Thymus (tissue), 11 donors: ENCODE data around the gene HMGN3. TPM values are rescaled to one million over a fixed set of nuclear protein-coding genes. Genes with fewer than 3 reads are reported as not detected.

Experiments used
- DNase-seq, 9 donors: peaks; one replicate each; pipeline ENCODE4 v3.0.0-alpha.2; 2013; ENCODE audit warnings: low spot score in 9 of 9, low read depth in 6 of 9, missing footprints in 1 of 9
- H3K27ac ChIP-seq, 2 donors: one replicate each; pipeline ENCODE4 v1.5.1; 2013; ENCODE audit warnings: control low read depth in 1 of 2, low read depth in 1 of 2, low read length in 1 of 2, mild to moderate bottlenecking in 1 of 2, moderate library complexity in 1 of 2
- H3K27me3 ChIP-seq, 2 donors: one replicate each; pipeline ENCODE4 v1.5.1; 2013; ENCODE audit warnings: low read length in 1 of 2; ENCODE audit not compliant: control insufficient read depth in 2 of 2, insufficient read depth in 1 of 2
- H3K36me3 ChIP-seq, 2 donors: one replicate each; pipeline ENCODE4 v1.5.1; 2013; ENCODE audit warnings: low read length in 1 of 2, mild to moderate bottlenecking in 1 of 2, moderate library complexity in 1 of 2; ENCODE audit not compliant: control insufficient read depth in 2 of 2, insufficient read depth in 2 of 2
- H3K4me1 ChIP-seq, 2 donors: one replicate each; pipeline ENCODE4 v1.5.1; 2013; ENCODE audit warnings: low read length in 2 of 2; ENCODE audit not compliant: control insufficient read depth in 2 of 2, insufficient read depth in 2 of 2
- H3K4me3 ChIP-seq, 2 donors: one replicate each; pipeline ENCODE4 v1.5.1; 2013; ENCODE audit warnings: low read length in 2 of 2, control low read depth in 1 of 2, mild to moderate bottlenecking in 1 of 2
- H3K9me3 ChIP-seq, 2 donors: one replicate each; pipeline ENCODE4 v1.5.1; 2013; ENCODE audit warnings: low read length in 1 of 2, mild to moderate bottlenecking in 1 of 2; ENCODE audit not compliant: control insufficient read depth in 2 of 2, insufficient read depth in 1 of 2
- WGBS: extraction: QIAGEN DNeasy Blood & Tissue Kit; methylation state at CpG from one replicate; pipeline ENCODE4 v1.1.7; 2013; 5-methylcytosine and 5-hydroxymethylcytosine counted together
- polyA plus RNA-seq: library from polyadenylated mRNA; stranded (reverse); fragments of 200-250 nt; gene quantifications from one replicate; pipeline ENCODE4 v1.2.3, GENCODE V29; 2013
- total RNA-seq: library from RNA; stranded (reverse); fragments of 120-200 nt; gene quantifications from one replicate; pipeline ENCODE4 v1.2.4, GENCODE V29; 2013
- donor health status: healthy.

The HMGN3 gene
- total and polyA plus RNA-seq, 2 donors: 197 to 203 TPM

GRCh38 chr6:79202556-79202955, 31.9 kb downstream of the HMGN3 start:
- WGBS: 89% methylated on average over 1 of the region's 1 CpG

GRCh38 chr6:79201983-79202382, 32.5 kb downstream of the HMGN3 start:
- Histone ChIP-seq H3K4me1 (no peaks in the 10 kb centered on the region), H3K27ac (no peak overlapping the region), H3K4me3 (no peak overlapping the region), H3K36me3 (peaks cover 6 to 25% of the 10 kb centered on the region in 2 donors), H3K9me3 (no peaks in the 10 kb centered on the region), H3K27me3 (no peaks in the 10 kb centered on the region)
- WGBS: 95% methylated on average over 3 of the region's 3 CpGs
- DNase-seq: no peak

More at GRCh38 chr6:79202556-79202955, 31.9 kb downstream of the HMGN3 start:
- H3K9me3 ChIP-seq: no peaks in the 10 kb centered on the region
- H3K4me3 ChIP-seq: no peak overlapping the region
- no peak overlapping the region for H3K27ac ChIP-seq
- peaks cover 6 to 30% of the 10 kb centered on the region in 2 donors for H3K36me3 ChIP-seq
- H3K4me1 ChIP-seq: no peaks in the 10 kb centered on the region
- no peaks in the 10 kb centered on the region for H3K27me3 ChIP-seq
- DNase-seq: no peak

- H3K4me3 ChIP-seq: no peak overlapping the region
- H3K27ac ChIP-seq: no peak overlapping the region
- no peaks in the 10 kb centered on the region for H3K4me1 ChIP-seq
- no peaks in the 10 kb centered on the region for H3K9me3 ChIP-seq
- 99% methylated on average over 1 of the region's 1 CpG for WGBS
- H3K36me3 ChIP-seq: peaks cover under 1 to 18% of the 10 kb centered on the region in 2 donors
- no peaks in the 10 kb centered on the region for H3K27me3 ChIP-seq
- no peak for DNase-seq
These were observed 33.3 kb downstream of the HMGN3 start for GRCh38 chr6:79201143-79201542.

DNA sequence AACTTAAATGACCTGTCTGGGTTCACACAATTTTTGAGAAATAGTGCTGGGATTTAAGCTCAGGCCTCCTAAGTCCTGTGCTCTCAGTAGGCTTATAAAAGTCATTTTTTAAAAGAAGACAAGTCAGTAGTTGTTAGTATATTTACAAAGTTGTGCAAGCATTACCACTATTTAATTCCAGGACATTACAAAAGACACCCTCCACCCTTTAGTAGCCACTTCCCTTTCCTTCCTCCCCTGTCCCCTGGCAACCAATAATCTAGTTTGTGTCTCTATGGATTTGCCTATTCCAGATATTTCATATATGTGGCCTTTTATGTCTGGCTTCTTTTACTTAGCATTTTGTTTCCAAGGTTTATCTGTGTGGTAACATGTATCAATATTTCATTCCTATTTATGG, 37.6 kb downstream of the HMGN3 start:
- Histone ChIP-seq H3K9me3 (no peaks in the 10 kb centered on the region), H3K27me3 (no peaks in the 10 kb centered on the region), H3K36me3 (peaks cover 0 to under 1% of the 10 kb centered on the region in 2 donors), H3K27ac (no peak overlapping the region), H3K4me3 (no peak overlapping the region), H3K4me1 (no peaks in the 10 kb centered on the region)
- no peak for DNase-seq

DNA sequence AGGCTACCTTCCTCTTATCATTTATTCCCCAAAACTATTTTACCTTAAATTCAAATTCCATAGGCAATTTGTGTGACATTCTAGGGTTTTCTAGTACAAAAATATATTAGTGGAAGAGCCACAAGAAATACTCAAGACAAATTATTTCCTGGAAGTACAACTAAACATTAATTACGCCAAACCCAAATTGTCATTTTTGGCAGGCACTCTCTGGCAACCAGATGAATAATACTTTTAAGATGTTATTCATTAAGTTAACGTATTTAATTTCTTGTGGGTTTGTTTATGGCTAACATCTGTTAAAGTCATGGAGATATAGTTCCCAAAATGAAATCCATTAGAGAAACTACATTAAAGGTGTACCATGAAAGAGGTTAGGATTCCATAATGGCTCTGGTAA, 40.5 kb downstream of the HMGN3 start:
- Histone ChIP-seq H3K4me3 (no peak overlapping the region), H3K4me1 (no peaks in the 10 kb centered on the region), H3K9me3 (peaks cover 0 to 2% of the 10 kb centered on the region in 2 donors), H3K36me3 (no peaks in the 10 kb centered on the region), H3K27ac (no peak overlapping the region), H3K27me3 (no peaks in the 10 kb centered on the region)
- no peak for DNase-seq
- WGBS: 96% methylated on average over 2 of the region's 2 CpGs

DNA sequence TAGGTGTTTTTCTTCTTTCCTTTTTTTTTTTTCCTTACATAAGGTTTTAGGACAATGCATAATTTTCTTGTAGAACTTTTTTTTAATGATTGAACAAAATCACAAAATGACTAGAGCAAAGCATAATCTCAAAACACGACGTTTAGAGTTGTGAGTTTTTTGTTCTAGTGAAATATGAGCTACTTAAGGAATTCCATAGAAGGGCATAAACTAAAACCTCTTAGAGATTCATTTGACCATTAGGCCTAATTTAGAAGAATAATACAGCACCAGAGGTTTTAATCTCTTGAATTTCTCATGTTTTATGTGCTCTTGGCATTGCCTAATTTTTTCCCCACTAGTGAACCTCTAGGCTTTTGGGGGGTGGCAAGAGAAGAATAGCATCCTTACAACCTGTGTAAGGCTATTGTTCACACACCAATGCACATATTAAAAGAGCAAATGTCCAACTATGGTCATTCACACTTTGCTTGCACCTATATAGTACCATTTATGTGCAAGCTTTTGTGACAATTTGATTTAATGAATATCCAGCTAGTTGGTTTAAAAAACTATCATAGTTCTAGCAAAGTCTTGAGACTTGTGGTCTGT, 44.6 kb downstream of the HMGN3 start:
- Histone ChIP-seq H3K4me3 (no peak overlapping the region), H3K36me3 (no peaks in the 10 kb centered on the region), H3K4me1 (no peaks in the 10 kb centered on the region), H3K9me3 (peaks cover 0 to 2% of the 10 kb centered on the region in 2 donors), H3K27ac (no peak overlapping the region), H3K27me3 (no peaks in the 10 kb centered on the region)
- DNase-seq: no peak
- 95% methylated on average over 2 of the region's 2 CpGs for WGBS

GRCh38 chr6:79188885-79189480, 45.5 kb downstream of the HMGN3 start:
- H3K9me3 ChIP-seq: peaks cover 0 to 2% of the 10 kb centered on the region in 2 donors
- no peak overlapping the region for H3K27ac ChIP-seq
- no peak for DNase-seq
- no peaks in the 10 kb centered on the region for H3K4me1 ChIP-seq
- no peak overlapping the region for H3K4me3 ChIP-seq
- H3K36me3 ChIP-seq: no peaks in the 10 kb centered on the region
- 85% methylated on average over 3 of the region's 3 CpGs for WGBS
- no peaks in the 10 kb centered on the region for H3K27me3 ChIP-seq

GRCh38 chr6:79188107-79188506, 46.4 kb downstream of the HMGN3 start:
- H3K9me3 ChIP-seq: peaks cover 0 to 2% of the 10 kb centered on the region in 2 donors
- H3K4me1 ChIP-seq: no peaks in the 10 kb centered on the region
- no peaks in the 10 kb centered on the region for H3K36me3 ChIP-seq
- H3K27me3 ChIP-seq: no peaks in the 10 kb centered on the region
- no peak overlapping the region for H3K27ac ChIP-seq
- no peak overlapping the region for H3K4me3 ChIP-seq
- WGBS: 97% methylated on average over 2 of the region's 2 CpGs
- DNase-seq: no peak

DNA sequence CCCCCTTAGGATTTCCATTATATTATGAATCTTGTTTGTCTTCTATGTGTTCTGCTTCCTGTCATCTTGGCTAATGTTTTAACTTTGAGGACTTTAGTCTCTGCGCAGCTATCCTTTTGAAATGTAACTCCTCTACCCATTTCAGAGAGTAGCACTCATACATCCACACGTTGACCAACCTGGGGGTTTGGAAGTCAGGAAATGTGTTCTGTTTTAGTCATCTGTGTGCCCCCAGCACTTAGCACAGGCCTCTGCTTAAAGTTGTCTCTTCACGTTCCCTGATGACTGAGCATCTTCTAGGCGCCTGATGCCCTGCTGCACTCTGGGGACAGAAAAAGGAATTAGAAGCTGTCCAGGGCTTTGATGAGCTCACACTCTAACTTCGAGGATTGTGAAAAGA, 47.9 kb downstream of the HMGN3 start:
- Histone ChIP-seq H3K27me3 (no peaks in the 10 kb centered on the region), H3K4me1 (no peaks in the 10 kb centered on the region), H3K27ac (no peak overlapping the region), H3K36me3 (no peaks in the 10 kb centered on the region), H3K4me3 (no peak overlapping the region), H3K9me3 (peaks cover 0 to 3% of the 10 kb centered on the region in 2 donors)
- 87% methylated on average over 5 of the region's 5 CpGs for WGBS
- DNase-seq: no peak
